Tibial artery (tissue), 4 donors: ENCODE data around the gene KRTAP10-5.
"Not testable (repeated sequence)": the region's sequence is repeated elsewhere in the genome, so short reads cannot be mapped to it uniquely, and the experiment has no call there.

Experiments
- DNase-seq, 2 donors: peaks; one replicate each; pipeline ENCODE4 v3.0.0-alpha.2; 2019
- H3K27ac ChIP-seq, 2 donors: fragments of 200-600 bp; sonication (generic) in 1 of 2; 1 replicate in 1 of 2; 2 replicates in 1 of 2; pipeline ENCODE4 v1.5.1; 2018 to 2019; ENCODE audit warnings: mild to moderate bottlenecking in 1 of 2
- H3K27me3 ChIP-seq, 2 donors: fragments of 200-600 bp; sonication (generic) in 1 of 2; one replicate each; pipeline versions ENCODE4 v1.5.1 to v1.6.0; 2016 to 2019
- H3K36me3 ChIP-seq, 3 donors: fragments of 200-600 bp; sonication (generic) in 2 of 3; one replicate each; pipeline ENCODE4 v1.5.1; 2016 to 2019; ENCODE audit warnings: mild to moderate bottlenecking in 2 of 3
- H3K4me1 ChIP-seq, 4 donors: fragments of 200-600 bp; sonication (generic) in 2 of 4; 1 replicate in 3 of 4; 2 replicates in 1 of 4; pipeline ENCODE4 v1.5.1; 2016 to 2019
- H3K4me3 ChIP-seq, 2 donors: fragments of 200-600 bp; sonication (generic) in 1 of 2; 1 replicate in 1 of 2; 2 replicates in 1 of 2; pipeline ENCODE4 v1.5.1; 2018 to 2019; ENCODE audit warnings: mild to moderate bottlenecking in 2 of 2
- H3K9me3 ChIP-seq, 3 donors: fragments of 200-600 bp; sonication (generic) in 1 of 3; one replicate each; pipeline ENCODE4 v1.5.1; 2016 to 2019
- CTCF ChIP-seq, 2 experiments: fragments of 200-600 bp in 1 of 2; fragments of 450-650 bp in 1 of 2; IDR thresholded peaks; one replicate each; pipeline ENCODE4 v1.5.1; 2017 to 2019; ENCODE audit warnings: antibody characterized with exemption in 2 of 2, mild to moderate bottlenecking in 1 of 2, moderate library complexity in 1 of 2
- intact Hi-C: fragments of 100-400 bp; cut with DNase I; formaldehyde crosslinking; loops from one replicate; pipeline ENCODE4 v1.15.0; 2023; ENCODE audit warnings: low total_unique reads

Gene KRTAP10-5

GRCh38 chr21:44601596-44602462 is 21.4 kb upstream of the KRTAP10-5 start:
- no peak for TF ChIP-seq CTCF (IDR thresholded peaks at IDR 0.05)
- H3K27me3 ChIP-seq, result peaks cover 0 to 30% of the 10 kb centered on the region in 2 donors
- intact Hi-C loops, result no loop called here
- no peak overlapping the region for H3K27ac ChIP-seq
- peaks cover 0 to 5% (median 0%) of the 10 kb centered on the region in 3 donors for H3K9me3 ChIP-seq
- H3K36me3 ChIP-seq, result no peaks in the 10 kb centered on the region
- no peaks in the 10 kb centered on the region for H3K4me1 ChIP-seq
- no peak for DNase-seq
- no peak overlapping the region for H3K4me3 ChIP-seq

GRCh38 chr21:44601091-44601490 is 20.7 kb upstream of the KRTAP10-5 start:
- H3K27ac ChIP-seq, H3K36me3 ChIP-seq, DNase-seq, H3K4me1 ChIP-seq, H3K9me3 ChIP-seq, intact Hi-C loops, H3K4me3 ChIP-seq: not testable (repeated sequence)
- H3K27me3 ChIP-seq, result peaks cover 0 to 30% of the 10 kb centered on the region in 2 donors

- intact Hi-C loops, H3K4me3 ChIP-seq, H3K36me3 ChIP-seq, DNase-seq, H3K9me3 ChIP-seq, H3K27ac ChIP-seq, H3K4me1 ChIP-seq: not testable (repeated sequence)
- H3K27me3 ChIP-seq, result peaks cover 0 to 30% of the 10 kb centered on the region in 2 donors
Observed at GRCh38 chr21:44600118-44600978, 19.9 kb upstream of the KRTAP10-5 start, which contains the start of gene KRTAP10-7. KRTAP10-7 (plus strand) TSS chr21:44600597; CDS start chr21:44600622, 25 bp downstream.

- intact Hi-C loops, result no loop called here
- H3K27ac ChIP-seq, result no peak overlapping the region
- DNase-seq, result no peak
- H3K36me3 ChIP-seq, result no peaks in the 10 kb centered on the region
- no peaks in the 10 kb centered on the region for H3K4me1 ChIP-seq
- TF ChIP-seq CTCF (IDR thresholded peaks at IDR 0.05), result no peak
- no peak overlapping the region for H3K4me3 ChIP-seq
- H3K9me3 ChIP-seq, result peaks cover 0 to 5% (median 0%) of the 10 kb centered on the region in 3 donors
- peaks cover 0 to 30% of the 10 kb centered on the region in 2 donors for H3K27me3 ChIP-seq
Observed at GRCh38 chr21:44599264-44600029, 19.0 kb upstream of the KRTAP10-5 start.

- H3K27ac ChIP-seq, result no peak overlapping the region
- H3K27me3 ChIP-seq, result peaks cover 0 to 26% of the 10 kb centered on the region in 2 donors
- no peak overlapping the region for H3K4me3 ChIP-seq
- no peaks in the 10 kb centered on the region for H3K36me3 ChIP-seq
- no peak for DNase-seq
- TF ChIP-seq CTCF (IDR thresholded peaks at IDR 0.05), result no peak
- H3K9me3 ChIP-seq, result peaks cover 0 to 5% (median 0%) of the 10 kb centered on the region in 3 donors
- no peaks in the 10 kb centered on the region for H3K4me1 ChIP-seq
- intact Hi-C loops, result no loop called here
Observed at GRCh38 chr21:44598061-44598460, 17.7 kb upstream of the KRTAP10-5 start.

GRCh38 chr21:44596068-44596725 is 15.8 kb upstream of the KRTAP10-5 start:
- intact Hi-C loops, result no loop called here
- Histone ChIP-seq H3K27me3 (peaks cover 0 to 16% of the 10 kb centered on the region in 2 donors), H3K36me3 (no peaks in the 10 kb centered on the region), H3K4me1 (no peaks in the 10 kb centered on the region), H3K9me3 (peaks cover 0 to 5% (median 0%) of the 10 kb centered on the region in 3 donors), H3K27ac (no peak overlapping the region), H3K4me3 (no peak overlapping the region)
- TF ChIP-seq CTCF (IDR thresholded peaks at IDR 0.05), result no peak
- no peak for DNase-seq
